Stimulated activated CD8-positive, alpha-beta memory T cell treated with anti-CD3 and anti-CD28 coated beads, Interleukin-12 subunit alpha, Interleukin-12 subunit beta, amount 100 ng/mL, for 24 hours (primary cell): Measurements from ENCODE around the gene TEX54.
"Not testable (repeated sequence)": the region's sequence is repeated elsewhere in the genome, so short reads cannot be mapped to it uniquely, and the experiment has no call there.

ENCODE experiments used
- DNase-seq: peaks from one replicate; pipeline ENCODE4 v3.0.0-alpha.2; 2020; ENCODE audit errors: extremely low read depth

Gene TEX54

GRCh38 chr11:62835336-62835735, 2.7 kb upstream of the TEX54 start:
- no peak for DNase-seq

GRCh38 chr11:62831520-62832335, 913 bp downstream of the TEX54 start, which contains the start of gene STX5:
Gene STX5, minus strand, starts transcription at chr11:62832051. Its CDS starts 808 bp downstream, at chr11:62831243.
- DNase-seq, result peak; percentile 98

DNA sequence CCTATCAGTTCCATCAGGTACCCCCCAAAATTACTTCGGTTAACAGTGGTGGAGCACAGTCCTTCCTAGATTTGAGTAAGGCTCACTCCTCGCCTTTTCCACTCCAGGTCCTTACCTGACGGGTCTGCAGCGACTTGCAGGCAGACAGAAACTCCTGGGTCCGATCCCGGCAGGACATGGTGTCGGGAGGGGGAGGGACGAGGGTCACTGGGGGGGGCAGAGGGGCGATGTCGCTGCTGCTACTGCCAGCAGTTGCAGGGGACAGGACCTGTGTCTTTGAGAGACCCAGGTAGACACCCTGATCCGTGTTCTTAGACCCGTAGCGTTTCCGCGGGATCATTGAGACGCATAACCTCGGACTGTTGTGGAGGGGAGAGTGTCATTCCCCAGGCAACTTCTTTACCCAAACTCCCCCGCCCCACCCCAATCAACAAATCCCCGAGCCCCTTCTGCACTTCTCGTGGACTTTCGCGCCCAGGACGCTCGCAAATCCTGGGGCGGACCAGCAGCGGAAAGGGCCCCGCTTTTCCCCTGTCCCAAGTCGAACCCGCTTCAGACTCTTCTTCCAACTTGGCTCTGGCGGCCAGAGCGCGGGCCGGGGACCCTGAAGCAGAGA, 1.6 kb downstream of the TEX54 start:
- DNase-seq, result no peak

GRCh38 chr11:62828130-62828529, 4.5 kb downstream of the TEX54 start:
- not testable (repeated sequence) for DNase-seq

- no peak for DNase-seq
Observed at GRCh38 chr11:62823677-62824076, 9.0 kb downstream of the TEX54 start.

DNA sequence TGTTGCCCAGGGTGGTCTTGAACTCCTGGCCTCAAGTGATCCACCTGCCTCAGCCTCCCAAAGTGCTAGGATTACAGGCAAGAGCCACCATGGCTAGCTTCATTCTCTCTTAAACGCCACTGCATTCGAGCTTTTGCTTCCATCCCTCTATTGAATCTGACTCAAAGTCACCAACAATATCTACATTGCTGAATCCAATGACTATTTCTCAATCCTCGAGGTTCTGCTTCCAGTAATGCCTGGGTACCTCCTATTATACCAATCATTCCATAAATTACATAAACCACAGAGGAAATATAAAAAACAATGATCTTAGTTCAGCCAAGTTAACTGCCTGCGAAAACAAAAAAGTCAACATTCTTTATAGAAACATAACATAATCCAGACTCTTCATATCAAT, 15.5 kb downstream of the TEX54 start:
- no peak for DNase-seq

- no peak for DNase-seq
Observed at GRCh38 chr11:62816557-62816956, 16.1 kb downstream of the TEX54 start.

- DNase-seq, result no peak
Observed at GRCh38 chr11:62811659-62812058, 21.0 kb downstream of the TEX54 start.

DNA sequence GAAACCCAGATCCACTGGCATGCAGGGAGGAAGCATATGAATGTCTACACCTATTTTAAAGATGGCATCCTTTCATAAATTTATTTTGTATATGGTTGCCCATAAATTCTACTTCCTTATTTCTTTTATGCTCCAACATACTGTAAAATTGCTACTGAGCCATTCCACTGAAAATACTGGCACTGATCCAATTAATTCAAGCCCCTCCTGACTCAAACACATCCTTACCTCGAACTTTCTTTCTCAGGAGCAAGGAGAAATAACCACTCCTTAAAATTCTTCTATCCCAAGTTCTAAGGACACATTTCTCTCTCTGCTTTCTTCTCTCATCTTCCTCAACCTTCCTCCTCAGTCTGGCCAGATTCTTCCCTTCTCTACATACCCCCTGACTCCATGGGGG, 21.9 kb downstream of the TEX54 start:
- DNase-seq, result no peak

- DNase-seq, result no peak
Observed at GRCh38 chr11:62806611-62807121, 26.0 kb downstream of the TEX54 start.

GRCh38 chr11:62805961-62806441, 26.6 kb downstream of the TEX54 start:
- DNase-seq, result no peak

- peak; percentile 83 for DNase-seq
Observed at GRCh38 chr11:62805076-62805892, 27.4 kb downstream of the TEX54 start, which contains the start of gene NXF1. Gene NXF1, minus strand, starts transcription at chr11:62805440. Its CDS starts 84 bp downstream, at chr11:62805356.

DNA sequence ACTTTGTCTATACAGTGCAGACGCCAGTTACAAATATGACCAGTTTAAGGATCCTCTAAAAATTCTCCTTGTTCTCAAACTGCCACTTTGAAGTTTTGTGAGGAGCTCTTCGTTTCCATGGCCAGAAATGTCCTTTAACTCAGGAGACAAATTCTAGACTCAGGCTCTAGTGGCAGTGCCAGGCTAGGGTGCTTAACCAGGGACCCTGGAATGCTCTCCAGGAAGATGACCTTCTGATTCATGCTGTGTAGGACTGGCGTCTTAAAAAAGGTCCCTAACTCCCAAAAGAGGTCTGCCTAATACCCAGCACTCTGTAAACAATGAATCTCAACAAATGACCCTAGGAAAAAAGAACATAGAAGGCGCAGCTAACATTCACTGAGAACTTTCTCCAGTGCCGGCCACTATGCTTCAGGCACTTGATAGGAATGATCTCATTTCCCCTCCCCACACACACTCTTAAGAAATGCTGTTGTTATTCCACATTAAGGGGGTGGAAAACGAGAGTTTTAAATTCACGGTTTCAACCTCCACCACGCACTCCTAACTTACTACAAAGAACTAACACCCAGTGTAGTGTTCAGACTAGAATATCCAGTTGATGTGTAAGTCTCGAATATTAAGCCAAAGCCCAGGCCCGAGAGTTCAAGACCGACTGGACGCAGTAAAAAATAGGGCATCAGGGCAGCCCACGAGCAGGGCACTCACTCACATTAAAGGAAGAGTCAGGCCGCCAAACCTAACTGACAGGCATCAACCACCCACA, 28.1 kb downstream of the TEX54 start:
- no peak for DNase-seq

GRCh38 chr11:62801071-62801470, 31.6 kb downstream of the TEX54 start:
- DNase-seq, result no peak

- DNase-seq, result no peak
Observed at GRCh38 chr11:62799486-62799885, 33.2 kb downstream of the TEX54 start.

DNA sequence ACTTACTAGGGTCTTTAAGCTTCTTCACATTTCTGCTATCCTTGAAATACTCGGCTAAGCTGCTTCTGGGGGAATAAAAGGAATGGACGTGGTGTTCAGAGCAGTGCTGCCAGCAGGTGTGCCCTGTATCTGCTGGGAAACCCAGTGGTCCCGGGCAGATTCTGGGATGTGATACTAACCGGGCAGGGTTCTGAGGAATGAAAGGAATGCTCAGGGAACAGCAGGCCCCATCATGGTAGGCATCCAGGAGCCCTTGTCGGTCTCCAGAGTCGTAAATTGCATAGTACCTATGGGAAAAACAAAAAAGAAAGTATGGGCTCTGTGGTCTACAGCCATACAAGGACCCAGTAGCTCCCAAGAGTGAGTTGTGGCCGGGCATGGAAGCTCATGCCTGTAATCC, 36.4 kb downstream of the TEX54 start:
- no peak for DNase-seq

GRCh38 chr11:62794201-62794775, 38.4 kb downstream of the TEX54 start:
- DNase-seq, result no peak

GRCh38 chr11:62792202-62792575, 40.5 kb downstream of the TEX54 start:
- DNase-seq, result no peak

DNA sequence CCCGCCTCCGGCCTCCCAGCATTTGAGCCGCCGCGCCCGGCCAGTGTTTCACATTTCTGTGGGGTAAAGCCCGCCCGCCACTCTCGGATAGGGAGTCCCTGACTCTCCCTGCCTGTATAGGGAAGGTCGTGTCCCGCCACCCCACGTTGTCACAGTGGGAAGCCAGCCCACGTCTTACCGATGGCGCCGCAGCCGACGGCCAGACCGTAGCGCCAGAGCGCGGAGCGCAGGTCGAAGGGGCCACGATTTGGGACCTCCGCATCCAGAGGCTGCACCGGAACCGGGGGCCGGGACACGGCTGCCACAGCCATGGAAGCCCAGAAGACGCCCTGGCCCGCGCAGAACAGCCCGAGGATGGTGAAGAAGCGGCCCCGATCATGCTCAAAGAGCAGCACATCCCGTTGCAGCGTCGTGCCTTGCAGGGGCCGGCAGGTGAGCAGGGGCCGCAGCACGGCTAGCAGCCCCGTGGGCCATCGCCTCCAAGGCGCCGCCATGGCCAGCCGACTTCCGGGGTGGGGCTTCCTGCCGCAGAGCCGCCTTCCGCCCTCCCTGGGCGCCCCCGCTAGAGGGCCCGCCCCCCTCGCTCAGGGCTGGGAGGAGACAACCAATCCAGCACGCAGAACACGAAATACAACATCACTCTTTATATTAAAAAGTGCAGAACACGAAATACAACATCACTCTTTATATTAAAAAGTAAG, 41.0 kb downstream of the TEX54 start, which contains the start of gene TMEM223:
TMEM223 (minus strand) TSS at position 506 of the 701 bp plus-strand sequence; CDS start at position 494, 12 bp downstream.
- DNase-seq, result peak; percentile 85

DNA sequence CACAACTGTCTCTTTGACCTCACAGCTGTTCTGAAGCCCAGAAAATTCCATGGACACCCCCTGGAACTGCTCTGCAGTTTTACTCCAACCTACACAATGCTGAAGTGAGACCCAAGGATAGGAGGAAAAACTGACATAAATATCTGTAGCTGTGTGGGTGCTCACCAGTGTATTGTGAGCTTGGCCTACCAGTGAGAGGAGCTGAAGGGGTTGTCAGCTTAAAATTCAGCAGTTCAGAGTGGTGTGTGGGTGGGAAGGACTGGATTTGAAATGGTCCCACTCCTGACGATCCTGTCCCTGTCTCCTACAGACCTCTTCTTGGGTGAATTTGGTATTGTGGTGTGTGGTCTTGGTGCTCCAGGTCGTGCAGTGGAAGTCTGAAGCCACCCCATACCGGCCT, 43.1 kb downstream of the TEX54 start:
- no peak for DNase-seq
